GM20431 (cell line): ENCODE results near the gene MCHR2.
"Not testable (repeated sequence)": the region's sequence is repeated elsewhere in the genome, so short reads cannot be mapped to it uniquely, and the experiment has no call there.

Experiments
- in situ Hi-C: fragments of 300-500 bp; cut with MseI, MboI; formaldehyde crosslinking; loops from one replicate; pipeline ENCODE4 v1.15.0; 2020; ENCODE audit warnings: low sequenced_read_pairs; ENCODE audit not compliant: unreplicated experiment

MCHR2 gene, protein sequence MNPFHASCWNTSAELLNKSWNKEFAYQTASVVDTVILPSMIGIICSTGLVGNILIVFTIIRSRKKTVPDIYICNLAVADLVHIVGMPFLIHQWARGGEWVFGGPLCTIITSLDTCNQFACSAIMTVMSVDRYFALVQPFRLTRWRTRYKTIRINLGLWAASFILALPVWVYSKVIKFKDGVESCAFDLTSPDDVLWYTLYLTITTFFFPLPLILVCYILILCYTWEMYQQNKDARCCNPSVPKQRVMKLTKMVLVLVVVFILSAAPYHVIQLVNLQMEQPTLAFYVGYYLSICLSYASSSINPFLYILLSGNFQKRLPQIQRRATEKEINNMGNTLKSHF

GRCh38 chr6:99993533-99994251 is at the start of gene MCHR2:
MCHR2 (minus strand) TSS chr6:99994223; CDS start chr6:99956147, 38,076 bp downstream.
- in situ Hi-C loops = no loop called here

- in situ Hi-C loops = not testable (repeated sequence)
Observed at GRCh38 chr6:100038546-100038945, 44.5 kb upstream of the MCHR2 start.

DNA sequence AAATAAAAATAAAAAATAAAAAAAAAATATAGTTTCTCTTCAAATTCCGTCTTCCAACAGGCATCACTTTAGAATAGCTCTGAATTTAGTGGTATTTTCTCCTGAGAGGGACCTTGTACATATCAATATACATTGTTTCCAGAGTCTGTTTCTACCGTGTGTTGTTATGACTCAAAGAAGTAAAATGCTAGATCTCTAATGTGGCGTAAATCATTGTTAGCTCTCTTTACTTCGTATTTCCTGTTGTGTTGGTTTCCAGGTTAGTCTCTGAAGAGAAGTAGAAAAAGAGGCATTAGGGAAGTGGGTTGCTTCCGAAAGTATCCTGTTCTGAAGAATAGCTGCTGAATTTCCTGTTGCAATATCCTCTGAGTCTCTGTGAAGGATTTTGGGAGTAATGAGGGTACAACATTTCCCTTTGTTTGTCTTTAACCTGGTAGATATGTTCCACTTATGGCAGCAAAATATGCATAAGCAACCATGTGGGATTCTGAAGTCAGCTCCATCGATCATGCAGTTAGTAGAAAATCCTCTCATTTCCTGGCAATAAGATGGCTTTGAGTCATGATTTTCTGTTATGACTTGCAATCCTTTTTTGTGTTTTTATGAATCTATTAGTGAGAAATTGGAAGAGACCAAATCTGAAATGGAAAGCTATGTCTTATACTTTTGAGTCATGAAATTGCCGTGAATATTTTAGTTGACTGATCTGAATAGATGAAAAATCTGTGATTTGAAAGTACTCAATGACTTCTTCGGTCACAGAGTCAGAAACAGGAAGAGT is 42.0 kb upstream of the MCHR2 start:
- in situ Hi-C loops = no loop called here

- in situ Hi-C loops = no loop called here
Observed at GRCh38 chr6:100023798-100024197, 29.8 kb upstream of the MCHR2 start.

DNA sequence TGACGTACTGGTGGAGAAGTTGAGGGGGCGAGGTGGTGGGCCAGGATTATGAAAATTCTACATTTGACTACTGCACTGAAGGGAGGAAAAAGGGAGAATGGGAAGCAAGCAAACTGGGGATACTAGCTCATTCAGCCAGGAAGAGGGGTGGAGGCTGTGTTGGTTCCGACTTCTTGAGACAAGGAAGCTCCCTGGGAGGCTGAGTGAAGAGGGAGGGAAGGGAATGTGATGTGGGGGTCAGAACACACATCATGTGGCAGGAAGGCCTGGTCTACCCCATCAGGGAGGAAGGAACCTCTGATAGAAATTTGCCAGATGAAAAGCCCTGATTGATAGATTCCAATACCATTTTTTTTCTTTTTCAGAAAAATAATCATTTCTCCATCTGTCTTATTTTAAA is 28.8 kb upstream of the MCHR2 start:
- in situ Hi-C loops = no loop called here

DNA sequence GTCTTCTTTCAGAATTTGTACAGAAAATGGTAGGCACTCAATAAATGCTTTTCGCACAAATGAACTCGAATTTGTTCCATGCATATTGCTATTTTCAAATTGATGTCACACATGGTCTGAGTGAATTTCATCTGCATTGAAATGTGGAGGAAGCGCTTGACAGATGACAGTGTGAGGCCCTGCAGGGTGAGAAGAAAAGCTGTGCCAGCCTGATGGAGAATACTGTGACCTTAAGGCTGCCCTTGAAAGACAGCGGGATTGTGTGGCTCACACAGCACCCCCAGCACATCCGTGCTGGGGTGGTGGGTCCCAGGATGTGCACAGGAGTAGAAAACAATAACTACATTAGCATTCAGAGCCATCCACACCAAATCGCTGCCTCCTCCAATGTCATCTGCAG is 14.8 kb upstream of the MCHR2 start:
- in situ Hi-C loops = no loop called here

DNA sequence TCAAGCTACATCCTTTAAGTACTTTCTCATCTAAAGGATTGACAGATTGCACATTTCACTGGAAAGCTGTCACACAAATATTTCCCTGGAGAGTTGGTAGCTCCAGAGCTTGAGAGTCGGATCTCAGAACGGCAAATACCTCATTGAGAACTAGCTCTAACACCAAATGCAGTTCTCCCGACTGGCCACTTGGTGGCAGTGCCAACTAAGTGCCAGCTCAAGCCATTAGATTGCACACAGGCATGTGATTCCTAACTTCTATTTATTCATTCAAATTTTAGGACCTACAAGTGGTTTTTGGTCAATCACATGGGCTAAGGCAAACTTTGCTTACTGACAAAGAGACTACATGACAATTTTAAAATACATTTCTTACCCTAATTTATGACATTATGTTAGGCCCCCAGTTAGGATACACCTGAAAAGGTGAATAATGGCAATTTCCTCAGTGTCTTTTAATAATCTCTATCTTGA is 7.9 kb upstream of the MCHR2 start:
- in situ Hi-C loops = no loop called here

DNA sequence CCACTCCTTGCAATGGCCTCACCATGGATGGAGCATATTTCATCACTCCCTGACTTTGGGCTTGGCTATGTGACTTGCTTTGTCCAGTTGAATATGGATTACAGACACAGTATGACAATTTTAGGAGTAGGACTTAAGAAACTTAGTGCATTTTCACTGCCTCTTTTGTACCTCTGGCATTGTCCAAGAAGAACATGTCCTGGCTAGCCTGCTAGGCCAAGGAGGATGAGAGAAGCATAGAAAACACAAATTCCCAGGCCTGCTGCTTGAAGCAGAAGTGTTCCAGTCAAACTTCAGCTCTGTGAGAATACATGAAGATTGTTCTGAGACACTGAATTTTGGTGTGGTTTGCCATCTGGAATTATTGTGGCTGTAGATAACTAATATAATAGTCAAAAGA is 3.1 kb upstream of the MCHR2 start:
- in situ Hi-C loops = no loop called here

DNA sequence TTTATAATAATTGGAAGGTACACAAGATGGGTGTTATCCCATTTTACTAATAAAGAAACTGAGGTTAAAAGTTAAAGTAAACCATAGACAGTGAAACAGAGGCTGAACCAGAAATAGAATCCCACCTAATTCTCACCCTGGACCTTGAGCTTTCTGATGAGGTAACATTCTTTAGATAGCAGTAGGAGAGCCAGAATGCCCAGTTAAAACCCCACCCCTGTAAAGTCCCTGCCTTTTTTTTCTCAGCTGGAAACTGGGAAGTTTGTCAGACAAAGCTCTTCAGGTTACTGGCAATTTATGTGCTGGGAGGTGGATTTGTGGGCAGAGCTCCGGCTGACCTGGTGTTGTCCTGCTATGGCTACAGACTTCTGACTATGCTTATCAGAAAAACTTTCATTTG is 1.9 kb upstream of the MCHR2 start:
- in situ Hi-C loops = no loop called here

- in situ Hi-C loops = no loop called here
Observed at GRCh38 chr6:99993146-99993532, 884 bp downstream of the MCHR2 start.

GRCh38 chr6:99991955-99992354 is 2.1 kb downstream of the MCHR2 start:
- in situ Hi-C loops = no loop called here

GRCh38 chr6:99980741-99981140 is 13.3 kb downstream of the MCHR2 start:
- in situ Hi-C loops = no loop called here

- in situ Hi-C loops = no loop called here
Observed at GRCh38 chr6:99979953-99980352, 14.1 kb downstream of the MCHR2 start.

DNA sequence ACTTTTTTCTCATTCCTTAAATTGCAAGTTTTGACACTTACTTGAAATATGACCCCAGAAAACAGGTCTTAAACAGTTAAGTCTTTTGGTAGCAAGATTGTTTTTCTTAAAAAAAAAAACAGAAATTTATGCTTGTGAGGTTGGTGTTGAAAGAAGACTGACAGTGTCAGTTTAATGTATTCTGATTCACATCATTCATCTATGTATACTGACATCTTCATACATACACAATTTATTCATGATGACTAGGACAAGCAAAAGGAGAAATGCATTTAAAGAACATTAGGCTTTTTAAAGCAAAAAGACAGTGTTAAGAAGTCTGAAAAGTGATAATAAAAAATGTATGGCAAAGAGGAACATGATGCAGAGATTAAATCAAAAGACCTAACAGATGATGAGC is 27.0 kb downstream of the MCHR2 start:
- in situ Hi-C loops = no loop called here

DNA sequence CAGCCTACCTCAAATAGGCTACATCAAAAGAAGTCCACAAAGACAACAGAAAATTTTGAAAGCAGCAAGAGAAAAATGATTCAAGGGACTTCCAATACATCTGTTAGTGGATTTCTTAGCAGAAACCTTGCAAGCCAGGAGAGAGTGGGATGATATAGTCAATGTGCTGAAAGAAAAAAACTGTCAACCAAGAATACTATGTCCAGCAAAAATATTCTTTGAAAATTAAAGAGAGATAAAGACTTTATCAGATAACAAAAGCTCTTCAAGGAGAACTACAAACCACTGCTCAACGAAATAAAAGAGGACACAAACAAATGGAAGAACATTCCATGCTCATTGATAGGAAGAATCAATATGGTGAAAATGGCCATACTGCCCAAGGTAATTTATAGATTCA is 34.0 kb downstream of the MCHR2 start:
- in situ Hi-C loops = no loop called here

GRCh38 chr6:99951016-99951805 is 42.8 kb downstream of the MCHR2 start:
- in situ Hi-C loops = no loop called here

- in situ Hi-C loops = no loop called here
Observed at GRCh38 chr6:99946005-99946404, 48.0 kb downstream of the MCHR2 start.

GRCh38 chr6:99943846-99944245 is 50.2 kb downstream of the MCHR2 start:
- in situ Hi-C loops = no loop called here

GRCh38 chr6:99940582-99940981 is 53.4 kb downstream of the MCHR2 start:
- in situ Hi-C loops = no loop called here

DNA sequence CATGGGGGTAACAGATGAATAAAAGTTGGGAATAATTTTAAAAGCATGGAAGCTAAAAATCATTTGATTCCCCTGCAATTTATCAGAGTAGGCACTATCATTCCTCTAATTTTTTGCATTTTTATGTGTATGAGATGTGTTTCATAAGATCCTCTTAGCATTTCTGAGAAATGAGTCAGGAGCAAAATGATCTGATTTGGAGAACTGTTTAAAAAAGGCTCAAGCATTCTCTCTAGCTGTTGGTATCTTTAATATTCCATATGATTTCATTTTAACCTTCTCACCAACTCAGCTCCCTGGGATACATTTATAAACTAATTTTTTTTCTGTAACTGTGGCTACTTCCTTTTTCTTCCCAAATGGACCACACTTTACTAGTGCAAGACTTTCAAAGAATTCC is 60.9 kb downstream of the MCHR2 start:
- in situ Hi-C loops = no loop called here
